Endothelial cell (in vitro differentiated cells): ENCODE measurements around the gene TAB2. TPM values are rescaled to one million over a fixed set of nuclear protein-coding genes. Genes with fewer than 3 reads are reported as not detected.

Experiments
- DNase-seq: peaks from one replicate; pipeline ENCODE4 v3.0.0; 2021; ENCODE audit warnings: low spot score
- H3K27ac Mint-ChIP-seq: one replicate; pipeline ENCODE4 v1.8.0; 2021; ENCODE audit warnings: mixed read lengths, inconsistent platforms; ENCODE audit not compliant: unreplicated experiment
- H3K27me3 Mint-ChIP-seq: one replicate; pipeline ENCODE4 v1.8.0; 2021; ENCODE audit warnings: mild to moderate bottlenecking, moderate library complexity, mixed read lengths, inconsistent platforms; ENCODE audit not compliant: unreplicated experiment
- H3K36me3 Mint-ChIP-seq: one replicate; pipeline ENCODE4 v1.8.0; 2021; ENCODE audit warnings: mild to moderate bottlenecking, low read depth, mixed read lengths, inconsistent platforms; ENCODE audit not compliant: unreplicated experiment
- H3K4me1 Mint-ChIP-seq: one replicate; pipeline ENCODE4 v1.8.0; 2021; ENCODE audit warnings: mild to moderate bottlenecking, mixed read lengths, inconsistent platforms; ENCODE audit not compliant: unreplicated experiment
- H3K4me3 Mint-ChIP-seq: one replicate; pipeline ENCODE4 v1.8.0; 2021; ENCODE audit warnings: mild to moderate bottlenecking, mixed read lengths, inconsistent platforms; ENCODE audit not compliant: unreplicated experiment
- H3K9me3 Mint-ChIP-seq: one replicate; pipeline ENCODE4 v1.8.0; 2021; ENCODE audit warnings: mixed read lengths, inconsistent platforms; ENCODE audit not compliant: unreplicated experiment
- CTCF ChIP-seq: fragments of 200-600 bp; sonication (generic); IDR thresholded peaks from one replicate; pipeline ENCODE4 v1.5.0; 2021; ENCODE audit warnings: antibody characterized with exemption; ENCODE audit not compliant: unreplicated experiment
- total RNA-seq: library from RNA; stranded (reverse); fragmentation: NEBNext Ultra II Directional; extraction: Animal tissue kit (Norgen Biotek cat#: 25700); gene quantifications from one replicate; pipeline ENCODE4 v1.2.1, GENCODE V29; 2021; ENCODE audit not compliant: unreplicated experiment

The TAB2 gene
- total RNA-seq, 1 donor from 2014 or later, result 105 TPM

GRCh38 chr6:149293244-149293643 lies 24.3 kb upstream of the TAB2 start:
- Mint-ChIP-seq H3K9me3 (no peaks in the 10 kb centered on the region), H3K27me3 (no peaks in the 10 kb centered on the region), H3K4me3 (no peak overlapping the region), H3K36me3 (no peaks in the 10 kb centered on the region), H3K27ac (no peak overlapping the region), H3K4me1 (peaks cover 2% of the 10 kb centered on the region)
- no peak for TF ChIP-seq CTCF
- no peak for DNase-seq

- TF ChIP-seq CTCF, result no peak
- Mint-ChIP-seq H3K9me3 (no peaks in the 10 kb centered on the region), H3K36me3 (no peaks in the 10 kb centered on the region), H3K27ac (no peak overlapping the region), H3K4me3 (no peak overlapping the region), H3K4me1 (peaks cover 6% of the 10 kb centered on the region), H3K27me3 (no peaks in the 10 kb centered on the region)
- no peak for DNase-seq
Observed at GRCh38 chr6:149300563-149300962, 16.9 kb upstream of the TAB2 start.

- Mint-ChIP-seq H3K27ac (no peak overlapping the region), H3K4me3 (no peak overlapping the region), H3K9me3 (no peaks in the 10 kb centered on the region), H3K36me3 (no peaks in the 10 kb centered on the region), H3K27me3 (no peaks in the 10 kb centered on the region), H3K4me1 (peaks cover 8% of the 10 kb centered on the region)
- no peak for DNase-seq
- no peak for TF ChIP-seq CTCF
Observed at GRCh38 chr6:149302723-149303122, 14.8 kb upstream of the TAB2 start.

GRCh38 chr6:149303468-149303867 lies 14.0 kb upstream of the TAB2 start:
- H3K4me3 Mint-ChIP-seq, result no peak overlapping the region
- peaks cover 8% of the 10 kb centered on the region for H3K4me1 Mint-ChIP-seq
- H3K27ac Mint-ChIP-seq, result no peak overlapping the region
- no peaks in the 10 kb centered on the region for H3K9me3 Mint-ChIP-seq
- no peaks in the 10 kb centered on the region for H3K27me3 Mint-ChIP-seq
- DNase-seq, result no peak
- TF ChIP-seq CTCF, result no peak
- H3K36me3 Mint-ChIP-seq, result no peaks in the 10 kb centered on the region

GRCh38 chr6:149305372-149305771 lies 12.1 kb upstream of the TAB2 start:
- H3K4me1 Mint-ChIP-seq, result peaks cover 8% of the 10 kb centered on the region

More at GRCh38 chr6:149305372-149305771, 12.1 kb upstream of the TAB2 start:
- Mint-ChIP-seq H3K27ac (no peak overlapping the region), H3K36me3 (no peaks in the 10 kb centered on the region), H3K4me3 (no peak overlapping the region), H3K9me3 (no peaks in the 10 kb centered on the region), H3K27me3 (no peaks in the 10 kb centered on the region)
- DNase-seq, result no peak
- no peak for TF ChIP-seq CTCF
